ENCODE measurements around the gene SYMPK.

SYMPK gene

DNA sequence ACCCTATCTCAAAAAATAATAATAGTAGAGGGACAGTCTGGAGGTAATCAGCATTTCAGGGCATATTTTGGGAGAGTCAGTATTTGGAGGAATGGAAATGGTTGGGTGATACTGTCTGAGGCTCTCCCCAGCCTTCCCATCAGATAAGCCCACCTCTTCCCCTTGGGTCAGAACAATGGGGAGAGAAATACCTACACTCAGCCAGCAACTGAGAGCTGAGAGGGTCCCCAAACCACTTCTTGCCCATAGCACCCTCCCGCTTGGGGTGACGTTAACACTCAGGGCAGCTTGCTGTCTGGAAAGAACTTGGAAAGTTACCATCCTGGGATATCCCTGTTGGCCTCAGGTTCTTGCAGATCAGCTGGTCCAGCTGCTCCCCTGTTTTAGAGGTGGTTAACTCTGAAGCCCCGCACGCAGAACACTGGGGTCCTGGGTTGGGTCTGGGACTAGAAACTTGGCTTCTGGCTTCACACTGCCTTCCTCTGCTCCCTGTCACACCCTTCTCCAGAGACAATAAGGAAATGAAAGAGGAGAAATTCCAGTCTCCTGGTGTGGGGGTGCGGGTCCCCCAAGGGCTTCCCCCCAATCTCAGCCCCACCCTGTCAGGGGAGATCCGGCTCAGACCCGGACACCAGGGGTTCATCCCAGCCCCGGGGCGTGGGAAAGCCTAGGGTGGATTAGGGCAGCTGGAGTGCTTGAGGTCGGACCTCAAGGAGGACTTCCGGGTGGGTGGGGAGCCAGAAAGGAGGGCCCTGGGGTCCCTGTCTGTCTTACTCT is 3.6 kb upstream of the SYMPK start:
- no peak for DNase-seq (ENCODE audit: low read depth in 2 of 2, low spot score in 1 of 2)

DNA sequence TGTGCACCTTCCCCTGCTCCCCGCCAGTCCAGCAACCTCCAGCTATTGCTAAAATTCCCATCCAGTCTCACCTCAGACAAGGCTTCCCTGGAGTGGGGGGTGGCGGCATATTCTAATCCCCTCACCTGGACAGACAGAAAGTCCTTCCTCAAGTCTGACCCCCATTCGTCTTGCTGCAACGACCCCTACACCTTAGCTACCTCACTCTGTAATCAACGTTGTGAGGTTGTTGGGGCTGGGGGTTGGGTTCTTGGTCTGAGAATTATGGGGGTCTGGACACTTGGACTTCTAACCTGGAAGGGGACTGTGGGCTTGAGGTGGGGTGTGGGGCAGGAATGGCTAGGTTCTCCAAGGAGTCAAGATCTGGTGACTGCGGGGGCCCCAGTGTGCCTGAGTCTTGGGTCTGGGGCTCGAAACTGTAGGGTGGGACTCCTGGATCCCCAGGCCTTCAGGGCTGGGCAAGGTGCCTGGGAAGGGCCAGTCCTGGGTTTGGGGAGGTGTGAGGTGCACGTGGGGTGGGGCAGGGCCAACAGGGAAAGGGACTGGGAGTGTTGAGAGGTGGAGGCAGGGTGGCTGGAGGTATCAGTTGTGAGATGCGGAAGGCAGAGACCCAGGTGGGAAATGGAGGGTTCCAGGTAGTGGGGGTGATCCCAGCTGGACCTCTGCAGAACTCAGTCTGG is 2.5 kb upstream of the SYMPK start:
- DNase-seq (ENCODE audit: low read depth in 2 of 2, low spot score in 1 of 2) = no peak

DNA sequence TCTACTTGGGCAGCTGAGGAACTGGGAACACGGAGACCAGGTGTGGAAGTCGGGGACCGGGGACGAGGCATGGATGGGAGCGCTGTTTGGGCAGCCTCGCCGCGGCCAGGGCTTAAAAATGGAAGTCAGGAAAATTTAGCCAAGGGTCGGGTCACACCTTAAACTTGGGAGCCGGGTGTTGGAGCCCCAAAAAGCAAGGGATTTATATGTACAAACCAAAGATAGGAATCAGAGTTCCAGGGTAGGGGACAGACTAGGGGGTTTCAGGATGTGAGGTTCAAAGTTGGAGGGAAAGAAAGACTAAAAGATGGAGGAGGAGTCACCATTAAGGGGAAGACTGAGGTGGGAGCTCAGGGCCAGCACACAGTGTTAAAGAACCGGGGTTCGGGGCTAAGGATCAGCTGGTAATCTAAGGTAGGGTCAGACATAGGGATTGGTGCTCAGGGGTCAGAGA is 1.7 kb upstream of the SYMPK start:
- DNase-seq (ENCODE audit: low read depth in 2 of 2, low spot score in 1 of 2) = no peak

DNA sequence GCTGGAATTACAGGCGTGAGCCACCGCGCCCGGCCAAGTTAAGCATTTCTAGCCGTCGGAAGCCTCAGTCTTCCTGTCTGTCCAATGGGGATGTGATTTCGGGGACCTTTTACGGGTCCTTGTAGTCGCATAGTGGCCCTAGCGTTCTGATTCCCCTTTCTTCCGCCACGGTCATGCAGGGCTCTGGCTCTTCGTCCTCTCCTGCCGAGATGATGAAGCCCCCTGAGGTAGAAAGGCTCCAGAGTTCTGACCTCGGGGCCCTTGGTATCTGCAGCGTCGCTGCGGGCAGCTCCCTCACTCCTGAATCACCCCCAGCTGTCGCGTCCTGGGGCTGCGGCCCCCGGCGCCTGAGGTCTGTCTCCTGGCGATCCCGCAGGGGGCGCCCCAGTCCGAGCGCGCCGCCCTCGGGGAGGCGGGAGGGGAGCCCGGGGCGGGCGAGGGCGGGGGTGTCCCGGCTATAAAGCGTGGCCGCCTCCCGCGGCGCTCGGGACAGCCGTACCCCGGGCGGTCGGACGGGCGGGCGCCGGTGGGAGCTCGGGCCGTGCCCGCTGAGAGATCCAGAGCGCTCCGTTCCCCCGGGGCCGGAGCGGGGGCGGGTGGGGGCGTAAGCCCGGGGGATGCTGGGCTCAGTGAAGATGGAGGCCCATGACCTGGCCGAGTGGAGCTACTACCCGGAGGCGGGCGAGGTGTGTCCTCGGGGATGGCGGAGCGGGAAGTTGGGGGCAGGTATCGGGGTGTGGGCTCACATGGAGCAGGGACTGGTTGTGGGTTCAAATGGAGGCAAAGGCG is 1.1 kb upstream of the SYMPK start, which contains the start of gene FOXA3:
Gene FOXA3, plus strand, starts transcription at position 487 of the 789 bp plus-strand sequence. Its CDS starts 131 bp downstream, at position 618.
- DNase-seq (ENCODE audit: low read depth in 2 of 2, low spot score in 1 of 2) = no peak

DNA sequence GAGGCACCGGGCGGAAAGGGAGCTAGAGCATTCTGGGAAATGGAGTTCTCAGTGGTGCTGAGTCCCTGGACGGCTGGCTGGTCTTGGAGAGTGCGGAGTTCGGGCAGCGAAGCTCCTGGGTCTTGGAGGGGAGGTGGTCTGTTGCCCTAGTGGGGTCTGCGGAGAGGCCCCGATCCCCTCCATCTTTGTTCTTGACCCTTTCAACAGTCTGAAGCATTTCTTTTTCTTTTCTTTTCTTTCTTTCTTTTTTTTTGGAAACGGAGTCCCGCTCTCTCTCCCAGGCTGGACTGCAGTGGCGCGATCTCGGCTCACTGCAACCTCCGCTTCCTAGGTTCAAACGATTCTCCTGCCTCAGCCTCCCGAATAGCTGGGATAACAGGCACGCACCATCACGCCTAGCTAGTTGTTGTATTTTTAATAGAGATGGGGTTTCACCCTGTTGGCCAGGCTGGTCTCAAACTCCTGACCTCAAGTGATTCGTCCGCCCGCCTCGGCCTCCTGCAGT is 440 bp upstream of the SYMPK start:
- no peak for DNase-seq (ENCODE audit: low read depth in 2 of 2, low spot score in 1 of 2)

DNA sequence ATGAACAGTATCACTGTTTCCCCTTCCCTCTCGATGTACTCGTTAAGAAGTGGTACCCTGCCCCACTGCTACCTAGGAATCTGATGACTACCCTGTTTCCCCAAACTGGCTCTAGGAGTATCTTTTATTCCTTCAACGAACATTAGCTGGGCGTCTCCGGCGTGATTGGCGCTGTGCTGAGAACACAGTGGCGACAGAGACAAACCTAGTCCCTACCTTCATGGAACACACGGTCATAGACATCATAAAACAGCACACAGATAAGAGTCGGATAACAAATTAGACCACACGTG is 730 bp downstream of the SYMPK start:
- DNase-seq (ENCODE audit: low read depth in 2 of 2, low spot score in 1 of 2) = no peak

DNA sequence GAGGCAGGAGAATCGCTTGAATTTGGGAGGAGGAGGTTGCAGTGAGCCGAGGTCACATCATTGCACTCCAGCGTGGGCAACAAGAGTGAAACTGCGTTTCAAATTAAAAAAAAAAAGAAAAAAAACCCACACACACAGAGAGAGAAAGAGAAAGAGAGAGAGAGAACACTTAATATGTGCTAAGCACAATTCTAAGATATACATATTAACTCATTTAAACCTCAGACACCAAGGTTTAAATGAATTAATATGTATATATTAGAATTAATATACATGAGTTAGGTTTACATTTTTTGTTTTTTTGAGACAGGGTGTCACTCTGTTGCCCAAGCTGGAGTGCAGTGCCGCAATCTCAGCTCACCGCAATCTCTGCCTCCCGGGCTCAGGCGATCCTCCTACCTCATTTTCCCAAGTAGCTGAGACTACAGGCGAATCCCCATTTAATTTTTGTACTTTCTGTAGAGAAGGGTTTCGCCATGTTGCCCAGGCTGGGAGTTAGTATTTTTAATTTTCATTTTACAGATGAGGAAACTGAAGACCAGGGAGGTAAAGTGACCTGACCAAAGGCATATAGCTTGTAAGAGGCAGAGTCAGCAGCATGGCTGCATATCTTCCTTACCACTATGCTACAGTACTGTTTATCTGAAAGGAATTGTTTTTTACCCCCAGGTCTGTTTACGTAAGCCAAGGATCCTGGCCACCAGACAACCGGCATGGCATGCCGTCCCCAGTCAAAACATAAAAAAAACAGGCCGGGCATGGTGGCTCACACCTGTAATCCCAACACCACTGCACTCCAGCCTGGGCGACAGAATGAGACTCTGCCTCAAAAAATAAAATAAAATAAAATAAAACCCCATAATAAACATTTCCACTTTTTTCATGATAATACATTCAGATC is 2.3 kb downstream of the SYMPK start:
- DNase-seq (ENCODE audit: low read depth in 2 of 2, low spot score in 1 of 2) = no peak

DNA sequence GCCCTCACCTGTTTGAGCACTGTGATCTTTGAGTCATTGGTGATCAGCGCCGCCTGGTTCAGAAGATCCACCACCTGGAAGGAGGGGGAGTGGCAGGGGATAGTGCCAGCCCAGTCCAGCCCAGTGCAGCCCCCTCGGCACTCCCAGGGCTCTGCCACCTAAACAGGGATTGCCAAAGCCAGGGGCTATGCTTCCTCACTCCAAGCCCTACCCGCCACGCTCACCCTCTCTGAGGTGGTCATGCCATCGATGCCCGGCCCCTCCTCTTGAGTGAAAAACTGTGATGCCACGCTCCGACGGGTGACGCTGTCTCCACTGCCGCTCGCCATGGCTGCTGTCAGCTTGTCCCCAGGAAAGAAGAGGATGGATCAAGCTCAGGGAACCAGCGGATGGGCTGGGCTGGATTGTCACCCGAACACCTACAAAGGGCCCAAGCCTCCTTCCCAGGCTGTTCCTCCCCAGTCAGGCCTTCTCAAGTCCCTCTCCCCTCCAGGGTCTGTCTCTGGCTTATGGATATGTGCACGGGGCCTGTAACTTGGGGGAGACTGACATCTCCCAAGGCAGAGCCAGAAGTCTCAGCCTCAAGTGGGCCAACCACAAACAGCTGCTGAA is 8.7 kb downstream of the SYMPK start:
- DNase-seq (ENCODE audit: low read depth in 2 of 2, low spot score in 1 of 2) = no peak

DNA sequence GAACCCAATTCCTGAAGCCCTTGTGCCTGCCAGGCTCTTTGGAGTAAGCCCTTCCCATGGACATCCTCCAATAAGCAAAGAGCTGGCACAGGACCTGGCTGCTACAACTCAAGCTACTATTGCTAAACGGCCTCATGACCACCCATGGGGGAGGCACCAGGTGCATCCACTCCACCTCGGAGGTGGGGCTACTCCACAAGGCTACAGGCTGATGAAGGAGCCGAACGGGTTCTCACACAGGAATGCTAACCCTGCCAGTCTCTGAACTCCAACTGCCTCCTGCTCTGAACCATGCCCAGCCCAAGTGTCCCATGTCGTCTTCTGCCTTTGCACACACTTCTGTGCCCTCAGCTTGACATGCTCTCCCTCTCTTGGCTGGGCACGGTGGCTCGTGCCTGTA is 10.0 kb downstream of the SYMPK start:
- DNase-seq (ENCODE audit: low read depth in 2 of 2, low spot score in 1 of 2) = no peak

DNA sequence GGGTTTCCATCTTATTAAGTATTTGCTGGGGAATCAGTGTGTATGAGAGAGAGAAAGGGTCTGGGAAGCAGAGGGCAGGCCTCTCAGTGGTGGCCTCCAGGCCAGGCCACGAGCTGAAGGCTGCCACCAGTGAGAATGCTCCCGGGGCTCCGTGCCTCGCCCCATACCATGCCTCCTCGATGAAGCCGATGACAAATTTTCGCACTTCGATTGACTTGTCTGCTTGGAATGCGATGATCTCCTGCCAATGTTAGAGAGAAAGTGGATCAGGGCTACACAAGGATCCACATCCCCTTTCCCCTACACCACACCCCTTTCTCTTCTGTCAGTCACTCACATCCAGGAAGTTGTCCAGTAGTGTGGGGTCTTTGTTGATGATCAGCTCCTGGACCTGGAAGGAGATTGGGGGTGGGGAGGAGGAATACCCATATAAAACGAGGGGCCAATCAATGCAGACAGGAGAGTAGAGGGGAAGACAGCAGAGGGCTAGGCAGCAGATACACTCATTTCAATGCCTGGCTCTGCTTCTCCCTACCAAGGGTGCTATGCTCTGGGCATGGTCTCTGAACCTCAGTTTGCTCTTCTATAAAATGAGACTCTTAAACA is 10.7 kb downstream of the SYMPK start:
- DNase-seq (ENCODE audit: low read depth in 2 of 2, low spot score in 1 of 2) = no peak

DNA sequence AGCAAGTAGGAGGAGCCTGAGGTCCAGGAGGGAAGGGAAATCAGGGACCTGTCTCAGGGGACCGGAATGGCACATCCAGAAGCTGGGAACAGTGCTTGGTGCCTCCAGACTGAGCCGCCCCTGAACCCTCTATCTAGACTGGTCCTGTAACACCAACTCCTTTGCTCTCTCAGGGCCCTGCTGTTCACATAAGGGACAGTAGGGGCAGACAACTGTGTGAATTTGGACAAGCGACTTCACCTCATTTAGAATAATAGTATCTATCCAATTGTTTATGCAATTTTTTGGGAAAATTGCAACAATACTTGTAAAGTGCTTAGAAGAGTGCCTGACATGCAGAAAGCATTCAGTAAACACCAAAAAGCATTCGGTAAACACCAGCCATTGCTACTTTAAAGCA is 14.0 kb downstream of the SYMPK start:
- no peak for DNase-seq (ENCODE audit: low read depth in 2 of 2, low spot score in 1 of 2)

DNA sequence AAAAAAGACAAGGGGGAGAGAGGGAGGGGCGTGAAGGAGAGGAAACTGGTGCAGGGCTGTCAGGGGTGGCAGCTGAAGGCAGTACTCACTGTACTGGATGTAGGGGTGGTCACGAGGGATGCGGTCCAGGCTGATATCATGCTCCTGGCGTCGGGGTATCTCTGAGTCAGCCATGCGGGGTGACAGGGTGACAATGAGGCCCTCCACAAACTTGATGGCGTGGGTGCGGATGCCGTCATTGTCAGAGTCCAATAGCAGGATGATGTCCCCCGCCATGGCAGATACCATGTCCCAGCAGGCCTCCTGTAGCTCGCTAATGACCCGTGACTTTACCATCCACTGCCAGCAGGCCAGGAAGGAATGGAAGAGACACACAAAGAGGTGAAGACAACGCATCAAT is 15.3 kb downstream of the SYMPK start:
- no peak for DNase-seq (ENCODE audit: low read depth in 2 of 2, low spot score in 1 of 2)

DNA sequence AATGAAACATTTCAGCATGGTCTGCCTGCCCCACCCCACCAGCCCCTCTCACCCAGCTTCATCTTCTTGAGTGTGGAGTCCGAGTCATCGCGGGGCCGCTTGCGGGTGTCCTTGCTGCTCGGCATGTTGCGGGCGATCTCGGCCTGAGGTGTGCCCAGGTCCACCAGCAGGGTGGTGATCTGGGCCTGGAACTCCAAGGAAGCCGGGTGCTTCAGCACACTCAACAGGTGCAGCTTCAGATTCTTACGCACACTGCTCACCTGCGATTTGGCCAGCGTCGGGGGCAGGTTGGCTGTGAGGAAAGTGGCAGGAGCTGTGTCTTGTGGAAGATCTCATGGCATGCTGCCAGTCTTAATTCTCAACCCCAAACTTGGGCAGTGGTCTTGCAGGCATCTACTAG is 20.7 kb downstream of the SYMPK start:
- DNase-seq (ENCODE audit: low read depth in 2 of 2, low spot score in 1 of 2) = no peak

DNA sequence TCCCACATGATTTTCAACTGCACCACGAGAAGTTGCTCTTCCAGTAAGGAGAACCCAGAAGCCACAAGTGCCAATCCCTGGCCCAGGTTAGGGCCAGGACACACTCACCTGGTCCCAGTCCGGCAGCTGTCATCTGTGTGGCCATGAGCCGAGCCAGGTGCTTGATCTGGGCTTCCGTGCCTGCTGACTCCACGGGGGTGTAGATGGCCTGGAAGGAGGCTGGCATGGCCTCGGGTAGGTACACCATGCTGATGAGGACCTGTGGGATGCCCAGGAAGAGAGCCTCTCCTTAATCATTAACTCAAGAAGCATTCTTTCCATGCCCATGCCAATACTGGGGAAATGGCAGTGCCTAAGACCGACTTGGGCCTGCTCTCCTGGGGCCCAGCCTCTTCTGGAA is 28.0 kb downstream of the SYMPK start:
- no peak for DNase-seq (ENCODE audit: low read depth in 2 of 2, low spot score in 1 of 2)

DNA sequence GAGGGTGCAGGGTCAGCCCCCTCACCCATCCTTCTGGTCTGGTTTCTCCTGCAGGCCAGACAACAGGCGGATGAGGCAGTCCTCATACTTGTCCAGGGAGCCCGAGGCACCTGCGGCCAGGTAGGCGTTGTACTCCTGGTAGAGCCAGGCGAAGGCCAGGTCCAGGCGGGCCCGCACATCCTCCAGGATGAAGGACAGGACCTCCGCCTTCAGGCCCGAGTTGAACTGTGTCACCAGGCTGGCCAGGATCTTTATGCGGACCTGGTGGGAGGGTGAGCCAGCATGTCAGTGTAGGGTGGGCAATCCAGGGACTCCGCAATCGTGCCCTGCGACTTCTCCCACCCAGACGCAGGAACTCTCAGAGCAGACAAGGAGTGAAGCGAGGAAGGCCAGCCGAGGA is 34.0 kb downstream of the SYMPK start:
- DNase-seq (ENCODE audit: low read depth in 2 of 2, low spot score in 1 of 2) = no peak

DNA sequence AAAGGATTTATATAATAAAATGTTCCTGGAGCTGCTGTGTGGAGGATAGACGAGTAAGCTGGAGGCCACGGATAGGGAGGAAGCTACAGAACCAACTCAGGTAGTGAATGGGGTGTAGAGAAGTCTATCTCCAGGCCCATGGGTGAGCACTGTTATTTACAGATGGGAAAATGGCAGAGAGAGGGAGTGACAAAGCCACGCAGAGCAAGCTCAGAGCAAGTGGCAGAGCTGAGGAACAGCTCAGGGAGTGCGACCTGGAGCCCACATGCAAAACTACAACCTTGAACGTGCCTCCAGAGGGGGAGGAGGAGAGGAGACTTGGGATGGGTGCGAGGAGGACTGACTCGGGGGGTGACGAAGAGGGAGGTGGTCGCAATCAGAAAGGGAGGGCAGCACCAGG is 34.4 kb downstream of the SYMPK start:
- DNase-seq (ENCODE audit: low read depth in 2 of 2, low spot score in 1 of 2) = no peak

DNA sequence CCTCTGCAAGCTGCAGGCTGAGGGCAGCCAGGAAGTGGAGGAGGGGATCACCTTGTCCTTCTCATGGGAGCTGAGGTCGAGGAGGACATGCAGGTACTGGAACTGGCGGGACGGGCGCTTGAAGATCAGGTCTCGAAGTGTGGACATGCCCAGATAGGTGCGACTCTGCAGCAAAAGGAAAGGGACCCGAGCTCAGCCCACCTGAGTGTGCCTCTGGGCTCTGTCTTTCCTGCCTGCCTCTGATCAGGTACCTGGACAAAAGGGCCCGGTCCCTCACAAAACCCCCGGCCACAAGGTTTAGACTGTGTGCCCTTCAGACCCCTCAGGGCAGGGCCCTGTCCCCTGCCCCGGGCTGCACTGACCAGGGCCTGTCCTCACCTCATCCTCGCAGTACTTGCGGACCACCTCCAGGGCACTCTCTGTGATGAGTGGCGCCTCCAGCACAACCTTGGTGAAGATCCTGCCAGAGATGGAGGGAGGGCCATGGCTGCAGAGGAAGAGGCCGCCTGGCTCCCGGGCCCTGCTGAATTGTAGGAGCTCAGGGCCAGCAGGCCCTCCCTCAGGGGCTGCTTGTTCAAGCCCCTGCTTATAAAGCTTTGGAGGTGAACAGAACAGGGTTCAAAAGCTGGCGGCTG is 35.4 kb downstream of the SYMPK start:
- no peak for DNase-seq (ENCODE audit: low read depth in 2 of 2, low spot score in 1 of 2)

DNA sequence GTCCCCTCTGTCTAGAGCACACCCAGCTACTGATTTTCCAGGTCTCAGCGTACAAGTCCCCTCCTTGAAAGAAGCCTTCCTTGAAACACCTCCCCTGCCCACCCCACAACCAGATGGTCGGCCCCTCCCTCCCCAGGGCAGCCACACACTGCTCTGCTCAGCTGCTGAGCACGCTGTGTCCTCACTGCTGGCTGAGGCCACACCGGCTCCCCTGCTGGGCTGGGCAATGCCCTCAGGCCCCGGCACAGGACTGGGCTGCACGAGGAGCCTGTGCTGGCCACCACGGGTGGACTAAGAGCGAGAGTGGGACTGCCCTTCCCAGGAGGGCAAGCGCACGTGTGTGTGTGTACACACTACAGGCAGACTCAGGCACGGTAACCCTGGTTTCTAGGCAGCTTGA is 36.0 kb downstream of the SYMPK start:
- DNase-seq (ENCODE audit: low read depth in 2 of 2, low spot score in 1 of 2) = no peak

Data from stimulated activated CD8-positive, alpha-beta memory T cell treated with anti-CD3 and anti-CD28 coated beads, Interleukin-4, amount 100 ng/mL, for 4 hours (primary cell).